Stomach (tissue), 9 donors: ENCODE data around the gene KRT25. TPM values are rescaled to one million over a fixed set of nuclear protein-coding genes. Genes with fewer than 3 reads are reported as not detected.

Experiments
- DNase-seq, 2 donors: peaks; one replicate each; pipeline versions ENCODE4 v3.0.0 to v3.0.0-alpha.2; 2013 to 2019
- H3K27ac ChIP-seq, 5 donors: fragments of 200-600 bp in 4 of 5; sonication (generic) in 4 of 5; one replicate each; pipeline ENCODE4 v1.5.1; 2013 to 2019; ENCODE audit warnings: mild to moderate bottlenecking in 1 of 5, moderate library complexity in 1 of 5
- H3K27me3 ChIP-seq, 3 donors: fragments of 200-600 bp; sonication (generic); one replicate each; pipeline ENCODE4 v1.5.1; 2017 to 2019; ENCODE audit warnings: mixed run types in 1 of 3
- H3K36me3 ChIP-seq, 4 donors: fragments of 200-600 bp; sonication (generic); 1 replicate in 3 of 4; 2 replicates in 1 of 4; pipeline ENCODE4 v1.5.1; 2016 to 2019
- H3K4me1 ChIP-seq, 4 donors: fragments of 200-600 bp; sonication (generic); one replicate each; pipeline ENCODE4 v1.5.1; 2016 to 2019
- H3K4me3 ChIP-seq, 4 donors: fragments of 200-600 bp; sonication (generic) in 3 of 4; one replicate each; pipeline ENCODE4 v1.5.1; 2016 to 2019; ENCODE audit warnings: mild to moderate bottlenecking in 1 of 4
- H3K9me3 ChIP-seq, 4 donors: fragments of 200-600 bp; sonication (generic); one replicate each; pipeline ENCODE4 v1.5.1; 2016 to 2019
- CTCF ChIP-seq, 7 experiments: fragments of 450-650 bp in 4 of 7; fragments of 200-600 bp in 3 of 7; sonication (generic) in 3 of 7; IDR thresholded peaks; one replicate each; pipeline ENCODE4 v1.5.1; 2016 to 2019; ENCODE audit warnings: antibody characterized with exemption in 7 of 7, control low read depth in 2 of 7, mild to moderate bottlenecking in 1 of 7
- EP300 ChIP-seq: sonication (generic); formaldehyde crosslinking; IDR thresholded peaks from one replicate; pipeline ENCODE4 v1.6.1; 2017; ENCODE audit warnings: antibody characterized with exemption
- POLR2A ChIP-seq, 4 donors: fragments of 450-650 bp; IDR thresholded peaks; one replicate each; pipeline ENCODE4 v1.6.1; 2016; ENCODE audit warnings: antibody characterized with exemption in 4 of 4, control low read depth in 2 of 4, mild to moderate bottlenecking in 1 of 4, moderate library complexity in 1 of 4
- POLR2AphosphoS5 ChIP-seq, 3 donors: sonication (generic); formaldehyde crosslinking; IDR thresholded peaks; one replicate each; pipeline ENCODE4 v1.6.1; 2016; ENCODE audit warnings: antibody characterized with exemption in 3 of 3
- WGBS, 5 donors: extraction: QIAGEN DNeasy Blood & Tissue Kit in 3 of 5; methylation state at CpG; one replicate each; pipeline versions ENCODE4 v1.1.5 to v1.1.7; 2013 to 2018; 5-methylcytosine and 5-hydroxymethylcytosine counted together
- intact Hi-C: fragments of 100-400 bp; cut with DNase I; formaldehyde crosslinking; loops from one replicate; pipeline ENCODE4 v1.15.1; 2023; ENCODE audit warnings: low total_unique reads
- polyA plus RNA-seq, 3 donors: library from polyadenylated mRNA; stranded (reverse); fragments of 200-250 nt; gene quantifications; one replicate each; pipeline ENCODE4 v1.2.3, GENCODE V29; 2013
- total RNA-seq, 5 donors: library from RNA; depleted of rRNA; stranded (reverse); fragments of >200 nt; gene quantifications; one replicate each; pipeline versions ENCODE4 v1.1.0 to v1.2.3, GENCODE V29; 2014 to 2016
- donor health status: healthy with polysubstance abuse.
- donor health status: Bipolar disorder and iron deficiency.
- donor health status: healthy.

KRT25 gene
- total and polyA plus RNA-seq, 8 donors = not detected

DNA sequence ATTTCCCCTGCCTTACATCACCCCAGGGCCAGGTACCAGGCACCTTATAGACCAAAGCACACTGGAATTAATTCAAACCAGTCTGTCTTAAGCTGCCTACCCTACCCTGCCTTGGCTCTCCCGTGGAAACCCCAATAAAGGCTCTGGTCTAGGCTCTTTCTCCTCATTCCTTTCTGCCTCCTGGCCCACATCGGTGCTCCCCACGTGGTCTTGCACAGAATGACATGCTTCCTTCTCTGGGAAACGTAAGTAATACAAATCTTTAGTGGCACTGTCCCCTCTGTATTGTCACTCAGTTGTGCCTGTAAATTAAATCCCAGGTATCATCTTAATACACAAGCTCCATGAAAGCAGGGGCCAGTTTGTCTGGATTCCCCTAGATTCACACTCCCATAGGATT is 16.6 kb downstream of the KRT25 start:
- Histone ChIP-seq H3K9me3 (peaks cover 0 to 13% (median 11%) of the 10 kb centered on the region in 4 donors), H3K4me3 (no peak overlapping the region), H3K36me3 (no peaks in the 10 kb centered on the region), H3K27me3 (peaks cover 0 to 36% (median 0%) of the 10 kb centered on the region in 3 donors), H3K27ac (no peak overlapping the region), H3K4me1 (no peaks in the 10 kb centered on the region)
- DNase-seq = no peak
- TF ChIP-seq EP300 = no peak
- TF ChIP-seq POLR2A (IDR thresholded peaks at IDR 0.05) = no peak
- no peak for TF ChIP-seq POLR2AphosphoS5 (IDR thresholded peaks at IDR 0.05)
- TF ChIP-seq CTCF (IDR thresholded peaks at IDR 0.05) = no peak
- 44 to 59% (median 55%) methylated on average over 4 of the region's 4 CpGs for WGBS, 5 donors
- intact Hi-C loops = no loop called here

DNA sequence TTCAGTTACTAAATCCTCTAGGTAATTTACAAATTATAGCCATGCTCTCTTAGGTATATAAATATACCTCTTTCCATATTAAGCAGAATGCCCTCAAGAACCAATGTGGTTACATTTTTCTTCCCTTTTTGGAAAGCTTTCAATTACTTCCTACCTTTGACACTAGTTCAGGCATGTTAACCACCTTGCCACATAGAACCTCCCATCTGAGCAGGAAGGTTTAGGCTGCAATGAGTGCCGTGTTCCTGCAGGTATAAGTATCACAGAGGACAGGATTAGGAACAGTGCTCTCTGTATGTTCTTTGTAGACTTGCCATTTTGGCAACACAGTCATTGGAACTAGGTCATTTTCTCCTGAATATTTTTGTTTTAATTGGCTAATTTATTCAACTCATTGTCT is 20.1 kb downstream of the KRT25 start:
- Histone ChIP-seq H3K27me3 (peaks cover 0 to 31% (median 0%) of the 10 kb centered on the region in 3 donors), H3K4me1 (no peaks in the 10 kb centered on the region), H3K9me3 (no peaks in the 10 kb centered on the region), H3K27ac (no peak overlapping the region), H3K4me3 (no peak overlapping the region), H3K36me3 (no peaks in the 10 kb centered on the region)
- DNase-seq = no peak
- intact Hi-C loops = no loop called here
- 66 to 93% (median 79%) methylated on average over 1 of the region's 1 CpG for WGBS, 5 donors
- TF ChIP-seq POLR2A (IDR thresholded peaks at IDR 0.05) = no peak
- TF ChIP-seq CTCF (IDR thresholded peaks at IDR 0.05) = no peak

DNA sequence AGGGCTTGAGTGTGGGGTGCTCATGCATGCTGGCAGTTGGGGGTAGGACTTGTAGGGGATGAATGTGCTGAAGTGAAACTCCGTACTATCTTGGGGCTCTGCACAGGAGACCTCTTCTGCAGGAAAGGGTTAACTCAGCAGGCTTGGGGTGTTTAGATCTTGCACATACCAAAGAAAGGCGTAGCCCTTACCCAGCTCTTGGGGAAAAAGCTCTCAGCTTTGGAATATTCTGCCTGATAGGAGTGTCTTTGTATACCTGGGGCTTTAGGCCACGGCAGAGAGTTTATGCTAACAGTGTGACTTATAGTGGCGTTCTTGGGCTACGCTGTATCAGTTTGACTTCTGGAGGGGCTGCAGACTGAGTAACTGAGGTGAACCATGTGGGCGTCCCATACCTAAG is 21.1 kb downstream of the KRT25 start:
- DNase-seq = no peak
- intact Hi-C loops = no loop called here
- Histone ChIP-seq H3K36me3 (no peaks in the 10 kb centered on the region), H3K9me3 (no peaks in the 10 kb centered on the region), H3K4me1 (no peaks in the 10 kb centered on the region), H3K4me3 (no peak overlapping the region), H3K27ac (no peak overlapping the region), H3K27me3 (peaks cover 0 to 27% (median 0%) of the 10 kb centered on the region in 3 donors)
- TF ChIP-seq POLR2A (IDR thresholded peaks at IDR 0.05) = no peak
- TF ChIP-seq POLR2AphosphoS5 (IDR thresholded peaks at IDR 0.05) = no peak
- no peak for TF ChIP-seq CTCF (IDR thresholded peaks at IDR 0.05)
- WGBS, 5 donors = 62 to 72% (median 69%) methylated on average over 6 of the region's 6 CpGs

DNA sequence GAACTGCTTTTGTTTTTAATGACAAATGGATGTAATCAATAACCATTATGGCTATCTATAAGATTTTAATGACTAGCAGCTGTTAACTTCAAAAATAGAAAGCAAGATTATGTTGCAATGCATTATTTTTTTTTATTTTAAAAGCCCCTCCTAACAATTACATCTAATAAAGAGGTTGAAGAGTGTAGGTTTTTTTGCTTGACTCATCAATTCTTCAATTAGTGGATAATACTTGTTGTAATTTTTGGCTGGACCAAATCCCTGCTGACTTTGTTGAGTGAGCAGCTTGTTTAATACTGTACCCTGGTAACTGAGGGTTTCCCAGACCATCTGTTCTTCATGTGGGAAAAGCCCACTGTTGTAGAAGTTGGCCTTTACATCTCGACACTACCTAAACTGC is 24.2 kb downstream of the KRT25 start:
- Histone ChIP-seq H3K9me3 (no peaks in the 10 kb centered on the region), H3K27ac (no peak overlapping the region)
- no peak for TF ChIP-seq POLR2A (IDR thresholded peaks at IDR 0.05)
- no peak for TF ChIP-seq EP300
- TF ChIP-seq POLR2AphosphoS5 (IDR thresholded peaks at IDR 0.05) = no peak
- TF ChIP-seq CTCF (IDR thresholded peaks at IDR 0.05) = no peak

More for the DNA sequence above, 24.2 kb downstream of the KRT25 start:
- H3K36me3 ChIP-seq = no peaks in the 10 kb centered on the region
- H3K4me3 ChIP-seq = no peak overlapping the region
- H3K4me1 ChIP-seq = no peaks in the 10 kb centered on the region
- H3K27me3 ChIP-seq = peaks cover 0 to 17% (median 0%) of the 10 kb centered on the region in 3 donors
- DNase-seq = no peak
- intact Hi-C loops = no loop called here
- 77 to 88% (median 81%) methylated on average over 1 of the region's 1 CpG for WGBS, 5 donors
